HG02970 (cell line): ENCODE data around the gene PAK4.
"Not testable (repeated sequence)": the region's sequence is repeated elsewhere in the genome, so short reads cannot be mapped to it uniquely, and the experiment has no call there.

Source experiments
- ATAC-seq: cut with Tn5 transposase; IDR thresholded peaks from one replicate; pipeline ENCODE4 v1.9.1; 2021; ENCODE audit warnings: mild to moderate bottlenecking, moderate library complexity, moderate number of reproducible peaks; ENCODE audit not compliant: unreplicated experiment, low FRiP score

Gene PAK4

DNA sequence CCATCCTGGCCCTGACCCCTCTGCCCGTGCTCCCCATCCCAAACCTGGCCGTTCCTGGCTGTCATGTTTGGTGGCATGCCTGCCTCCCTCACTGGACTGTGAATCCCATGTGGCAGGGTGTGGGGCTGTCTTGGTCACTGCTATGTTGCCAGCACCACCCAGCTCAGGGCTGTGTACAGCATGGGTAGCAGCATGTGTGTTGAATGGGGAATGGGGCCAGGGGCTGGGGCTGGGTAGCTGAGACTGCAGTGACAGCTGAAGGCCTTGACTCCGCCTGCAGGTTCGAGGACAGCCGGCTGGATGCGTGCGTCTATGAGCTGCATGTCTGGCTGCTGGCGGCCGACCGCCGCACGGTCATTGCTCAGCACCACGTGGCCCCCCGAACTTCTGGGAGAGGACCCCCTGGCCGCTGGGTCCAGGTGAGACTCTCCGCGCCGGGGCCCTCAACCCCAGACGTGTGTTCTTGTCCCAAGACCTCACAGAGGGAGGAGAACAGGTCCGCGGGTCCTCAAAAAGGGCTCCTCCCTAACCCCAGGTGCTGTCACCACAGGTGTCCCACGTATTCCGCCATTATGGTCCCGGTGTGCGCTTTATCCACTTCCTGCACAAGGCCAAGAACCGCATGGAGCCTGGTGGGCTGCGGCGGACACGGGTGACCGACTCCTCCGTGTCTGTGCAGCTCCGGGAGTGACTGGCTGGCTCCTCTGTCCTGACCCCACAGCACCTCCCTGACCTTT lies 74.6 kb downstream of the PAK4 start:
- ATAC-seq = no peak

DNA sequence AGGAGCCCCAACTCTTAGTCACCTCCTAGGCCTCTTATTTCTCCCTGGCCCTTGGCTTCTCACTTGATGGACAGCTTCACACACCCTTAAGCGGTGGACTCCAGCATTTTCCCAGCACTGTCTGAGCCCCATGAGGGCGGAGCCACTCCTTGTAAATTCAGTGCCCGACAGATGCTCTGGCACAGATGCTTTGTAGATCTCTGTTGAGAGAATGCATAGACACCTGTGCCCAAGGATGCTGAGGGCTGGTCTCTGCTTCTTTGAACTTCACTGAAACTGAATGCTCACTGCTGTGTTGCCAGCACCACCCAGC lies 75.2 kb downstream of the PAK4 start:
- no peak for ATAC-seq

DNA sequence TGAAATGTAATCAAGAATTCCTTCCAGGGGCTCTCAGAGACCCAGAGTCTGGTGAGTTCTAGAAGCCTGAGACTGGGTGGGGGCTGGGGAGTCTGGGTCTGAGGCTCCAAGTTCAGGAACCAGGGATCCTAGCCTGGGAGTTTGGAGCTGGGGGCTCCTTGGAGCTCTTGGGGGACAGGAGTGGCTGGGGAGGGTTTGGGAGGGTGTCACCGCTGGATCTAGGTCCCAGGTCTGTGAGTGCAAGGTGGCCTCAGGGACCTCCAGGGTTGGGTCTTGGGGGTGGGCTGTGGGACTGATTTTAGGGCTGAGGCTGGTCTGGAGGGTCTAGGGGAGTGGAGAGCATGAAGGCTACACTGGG lies 77.4 kb downstream of the PAK4 start:
- no peak for ATAC-seq

DNA sequence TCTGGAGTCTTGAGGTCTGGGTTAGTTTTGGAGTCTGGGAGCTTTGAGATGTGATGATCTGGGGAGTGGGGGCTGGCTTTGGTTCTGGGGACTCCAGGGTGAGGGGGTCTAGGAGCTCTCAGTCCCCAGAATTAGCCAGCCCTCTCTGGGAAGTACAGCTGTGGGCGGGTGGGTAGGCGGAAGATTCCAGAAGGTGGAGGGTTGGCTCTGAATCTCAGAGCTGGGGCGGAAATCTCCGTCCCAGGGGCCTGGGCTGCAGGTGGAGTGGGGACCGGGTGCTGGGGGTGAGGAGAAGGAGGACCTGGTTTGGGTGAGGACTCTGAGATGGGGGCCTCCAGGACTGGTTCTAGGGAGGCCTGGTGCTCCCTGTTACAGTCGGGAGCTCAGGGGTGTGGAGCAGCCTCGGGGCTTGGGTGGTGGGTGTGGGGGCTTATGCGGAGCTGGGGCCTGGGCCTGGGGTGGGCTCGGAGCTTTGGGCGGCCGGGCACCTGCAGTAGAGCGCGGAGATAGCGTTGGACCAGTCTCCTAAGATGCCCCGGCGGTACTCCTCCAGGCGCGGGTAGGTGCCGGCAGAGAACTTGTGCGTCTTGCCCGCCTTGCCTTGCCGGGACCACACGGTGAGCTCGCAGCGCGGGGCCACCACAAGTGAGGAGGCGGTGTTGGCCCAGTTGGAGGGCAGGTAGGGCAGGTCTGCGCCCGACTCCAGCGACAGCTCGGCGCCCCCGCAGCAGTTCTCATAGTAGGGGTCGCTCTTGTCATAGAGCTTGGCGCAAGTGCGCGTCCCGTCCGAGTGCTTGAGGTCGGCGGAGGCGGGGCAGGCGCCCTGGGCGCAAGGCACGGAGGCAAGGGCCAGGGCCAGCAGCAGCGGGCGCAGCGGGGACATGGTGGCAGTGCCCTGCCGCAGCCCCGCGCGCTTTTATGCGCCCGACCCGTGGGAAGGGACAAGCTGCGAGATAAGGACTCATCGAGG lies 78.1 kb downstream of the PAK4 start, which contains the start of gene SYCN:
SYCN (minus strand) TSS at position 892 of the 970 bp plus-strand sequence; CDS start at position 883, 9 bp downstream.
- no peak for ATAC-seq

DNA sequence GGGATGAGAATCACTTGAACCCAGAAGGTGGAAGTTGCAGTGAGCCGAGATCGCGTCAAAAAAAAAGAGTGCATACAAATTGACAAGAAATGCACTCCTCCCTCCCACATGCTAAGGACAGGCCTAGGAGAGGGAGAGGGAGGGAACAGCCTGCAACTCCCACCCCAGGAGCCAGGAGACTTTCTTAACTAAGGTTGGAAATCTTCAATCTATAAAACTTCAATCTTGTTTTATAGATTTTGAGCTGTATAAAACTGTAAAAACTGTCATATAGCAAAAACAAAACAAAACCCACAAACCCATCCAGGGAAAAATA lies 79.8 kb downstream of the PAK4 start:
- no peak for ATAC-seq

DNA sequence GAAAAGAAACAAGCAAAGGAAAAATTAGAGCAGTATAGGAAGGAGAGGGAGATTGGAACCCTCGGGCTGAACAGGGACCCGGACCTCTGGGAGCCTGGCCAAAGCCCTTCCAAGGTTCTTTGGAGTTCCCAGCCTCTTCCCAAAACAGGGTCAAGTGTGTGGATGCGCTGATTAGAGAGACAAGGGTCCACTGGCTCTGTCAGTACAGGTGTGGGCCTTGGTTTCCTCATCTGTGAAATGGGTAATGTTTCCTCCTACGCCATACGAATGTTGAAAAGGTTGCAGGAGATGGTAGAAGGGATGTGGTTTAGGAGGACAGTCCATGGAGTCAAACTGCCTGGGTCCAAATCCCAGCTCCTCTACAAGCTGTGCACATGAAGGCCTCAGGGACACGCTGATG lies 80.5 kb downstream of the PAK4 start:
- ATAC-seq = no peak

DNA sequence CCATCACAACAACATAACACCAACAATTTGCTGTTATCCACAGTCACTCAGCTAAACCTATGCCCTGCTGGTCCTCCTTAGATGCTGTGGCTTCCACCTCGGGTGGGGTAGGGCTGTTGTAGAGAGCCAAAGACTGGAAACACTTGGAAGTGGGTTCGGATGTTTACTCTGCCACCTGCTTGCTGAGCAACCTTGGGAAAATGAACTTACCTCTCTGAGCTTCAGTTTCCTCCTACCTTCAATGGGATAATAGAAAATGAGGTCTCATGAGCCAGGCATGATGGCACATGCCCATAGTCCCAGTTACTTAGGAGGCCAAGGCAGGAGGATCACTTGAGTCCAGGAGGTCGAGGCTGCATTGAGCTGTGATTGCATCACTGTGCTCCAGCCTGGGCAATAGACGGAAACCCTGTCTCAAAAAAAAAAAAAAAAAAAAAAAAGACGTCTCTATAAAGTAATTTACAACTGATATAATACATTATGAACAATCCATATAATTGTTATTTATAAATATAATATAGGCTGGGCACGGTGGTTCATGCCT lies 81.8 kb downstream of the PAK4 start:
- ATAC-seq = no peak

DNA sequence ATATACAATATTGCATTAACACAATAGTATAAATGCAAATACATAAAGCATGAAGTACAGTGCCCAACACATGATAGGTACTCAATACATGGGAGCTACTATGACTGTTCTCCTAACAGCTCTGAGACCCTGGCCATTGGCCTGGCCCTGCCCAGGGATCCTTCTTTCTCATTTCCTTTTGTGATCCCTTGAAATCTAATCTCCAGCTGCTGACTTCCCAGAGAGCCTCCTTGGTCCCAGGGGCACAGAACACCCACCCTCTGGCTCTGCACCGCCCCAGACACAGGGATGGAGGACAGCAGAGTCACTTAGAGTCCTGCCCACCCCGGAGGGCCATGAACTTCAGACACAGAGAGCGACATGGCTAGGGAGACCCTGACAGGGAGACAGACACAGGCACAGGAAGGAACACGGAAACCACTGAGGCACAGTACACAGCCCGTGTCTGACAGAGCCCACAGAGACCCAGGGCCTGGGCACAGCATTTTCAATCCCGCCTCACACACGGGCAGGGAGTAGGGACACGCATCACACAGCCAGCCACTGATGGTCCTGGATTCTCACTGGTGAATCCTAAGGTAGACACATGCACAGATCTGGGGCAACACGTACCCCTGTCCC lies 82.7 kb downstream of the PAK4 start:
- ATAC-seq = no peak

DNA sequence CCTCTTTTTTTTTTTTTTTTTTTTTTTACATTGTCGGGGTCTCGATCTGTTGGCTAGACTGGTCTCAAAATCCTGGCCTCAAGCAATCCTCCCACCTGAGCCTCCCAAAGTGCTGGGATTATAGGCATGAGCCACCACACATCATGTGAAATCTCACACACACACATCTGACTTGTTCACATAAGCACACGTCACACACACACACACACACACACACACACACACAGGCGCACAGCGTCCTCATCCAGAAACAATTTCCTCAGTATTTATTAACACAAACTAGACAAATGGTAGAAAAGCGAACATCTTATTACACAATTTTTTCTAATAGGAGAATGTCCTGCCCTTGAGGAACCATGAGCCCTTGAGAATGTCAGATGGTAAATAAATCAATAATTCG lies 83.6 kb downstream of the PAK4 start:
- ATAC-seq = no peak

DNA sequence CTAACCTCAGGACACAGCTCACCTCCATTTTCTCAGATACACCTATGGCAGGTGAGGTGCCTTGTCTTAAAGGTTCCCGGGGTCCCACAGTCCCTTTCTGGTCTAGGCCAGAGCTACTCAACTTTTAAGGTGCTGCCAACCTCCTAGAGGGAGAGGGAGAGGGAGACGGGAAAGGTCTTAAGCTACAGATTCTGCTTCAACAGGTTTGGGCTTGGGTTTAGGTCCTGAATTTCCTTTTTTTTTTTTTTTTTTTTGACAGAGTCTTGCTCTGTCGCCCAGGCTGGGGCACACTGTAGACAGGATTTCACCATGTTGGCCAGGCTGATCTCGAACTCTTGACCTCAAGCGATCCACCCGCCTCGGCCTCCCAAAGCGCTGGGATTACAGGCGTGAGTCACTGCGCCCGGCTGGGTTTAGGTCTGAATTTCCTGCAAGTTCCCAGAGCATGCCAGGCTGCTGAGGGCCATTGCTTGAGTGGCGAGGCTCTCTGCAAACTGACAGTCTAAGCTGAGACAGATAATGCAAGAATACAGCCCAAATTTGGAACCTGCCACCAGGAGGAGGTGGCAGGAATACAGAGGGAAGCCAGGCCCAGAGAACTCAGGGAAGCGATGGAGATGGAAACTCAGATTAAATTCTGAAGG lies 86.3 kb downstream of the PAK4 start:
- no peak for ATAC-seq

DNA sequence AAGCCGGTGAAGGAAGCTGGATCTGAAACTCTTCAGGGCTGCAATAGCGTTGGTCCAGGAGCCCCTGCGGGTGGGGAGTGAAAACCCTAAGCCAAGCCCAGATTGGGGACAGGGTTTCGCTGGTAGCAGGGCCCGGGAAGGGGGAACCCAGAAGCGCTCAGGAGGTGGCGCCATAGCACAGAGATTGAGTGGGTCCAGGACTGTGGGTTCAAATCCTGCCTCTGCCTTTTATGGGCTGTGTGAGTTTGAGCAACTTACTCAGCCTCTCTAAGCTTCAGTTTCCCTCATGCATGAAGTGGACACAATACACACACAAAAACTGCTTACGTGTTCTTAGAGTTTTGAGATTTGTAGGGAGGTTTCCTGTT lies 86.8 kb downstream of the PAK4 start:
- ATAC-seq = no peak

DNA sequence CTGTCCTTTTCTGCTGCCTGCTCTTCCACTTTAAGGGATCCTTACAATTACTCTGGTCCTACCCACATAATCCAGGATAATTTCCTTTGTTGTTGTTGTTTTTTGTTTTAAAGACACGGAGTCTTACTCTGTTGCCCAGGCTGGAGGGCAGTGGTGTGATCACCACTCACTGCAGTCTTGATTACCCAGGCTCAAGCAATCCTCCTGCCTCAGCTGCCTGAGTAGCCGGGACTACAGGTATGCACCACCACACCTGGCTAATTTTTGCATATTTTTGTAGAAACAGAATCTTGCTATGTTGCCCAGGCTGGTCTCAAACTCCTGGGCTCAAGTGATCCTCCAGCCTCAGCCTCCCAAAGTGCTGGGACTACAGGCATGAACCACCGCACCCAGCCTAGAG lies 89.7 kb downstream of the PAK4 start:
- ATAC-seq = not testable (repeated sequence)

DNA sequence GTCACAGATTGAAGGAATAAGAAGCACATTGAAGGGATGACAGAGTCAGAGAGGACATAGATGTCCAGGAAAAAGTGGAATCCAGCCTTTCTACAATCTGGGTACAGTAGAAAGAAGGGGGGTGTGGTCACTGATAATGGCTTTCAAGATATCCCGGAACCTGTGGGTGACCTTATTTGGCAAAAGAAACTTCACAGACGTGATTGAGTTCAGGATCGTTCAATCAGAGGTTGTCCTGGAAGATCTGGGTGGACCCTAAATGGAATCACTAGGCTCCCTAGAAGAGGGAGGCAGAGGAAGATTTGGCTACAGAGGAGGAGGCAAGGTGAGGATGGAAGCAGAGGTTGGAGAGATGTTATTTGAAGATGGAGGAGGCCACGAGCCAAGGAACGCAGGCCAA lies 91.5 kb downstream of the PAK4 start:
- ATAC-seq = no peak

DNA sequence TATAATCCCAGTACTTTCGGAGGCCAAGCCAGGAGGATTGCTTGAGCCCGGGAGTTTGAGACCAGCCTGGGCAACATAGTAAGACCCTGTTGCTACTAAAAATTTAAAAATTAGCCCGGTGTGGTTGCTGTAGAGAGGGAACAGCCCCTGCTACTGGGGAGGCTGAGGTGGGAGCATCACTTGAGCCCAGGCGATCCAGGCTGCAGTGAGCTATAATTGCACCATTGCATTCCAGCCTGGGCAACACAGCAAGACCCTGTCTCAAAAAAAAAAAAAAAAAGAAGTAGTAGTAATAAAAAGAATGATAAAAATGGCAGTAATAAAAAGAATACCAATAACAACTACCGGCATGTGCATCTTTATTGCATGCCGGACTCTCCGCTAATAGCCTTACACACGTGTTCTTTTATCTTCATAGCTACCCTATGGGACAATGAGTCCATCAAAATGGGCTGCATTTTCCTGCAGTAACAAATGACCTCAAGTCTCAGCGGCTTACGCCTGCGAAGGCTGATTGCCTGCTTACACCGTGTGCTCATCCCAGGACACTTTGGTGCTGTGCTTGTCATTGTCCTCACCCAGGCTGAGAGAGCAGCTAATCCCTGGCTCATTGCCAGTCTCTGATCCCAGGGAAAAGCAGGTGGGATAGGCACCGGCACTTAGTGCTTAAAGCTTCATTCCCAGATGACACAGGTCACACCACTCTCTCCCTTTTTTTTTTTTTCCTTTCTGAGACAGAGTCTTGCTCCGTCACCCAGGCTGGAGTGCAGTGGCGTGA lies 92.8 kb downstream of the PAK4 start:
- ATAC-seq = no peak

DNA sequence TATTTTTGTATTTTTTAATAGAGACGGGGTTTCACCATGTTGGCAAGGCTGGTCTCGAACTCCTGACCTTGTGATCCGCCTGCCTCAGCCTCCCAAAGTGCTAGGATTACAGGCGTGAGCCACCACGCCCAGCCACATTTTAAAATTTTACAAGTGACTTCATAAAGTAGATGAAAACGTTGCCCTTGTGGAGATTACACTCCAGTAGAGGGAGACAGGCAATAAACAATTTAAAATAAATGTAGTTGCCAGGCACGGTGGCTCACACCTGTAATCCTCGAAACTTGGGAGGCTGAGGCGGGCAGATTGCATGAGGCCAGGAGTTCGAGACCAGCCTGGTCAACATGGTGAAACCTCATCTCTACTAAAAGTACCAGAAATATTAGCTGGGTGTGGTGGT lies 93.5 kb downstream of the PAK4 start:
- ATAC-seq = not testable (repeated sequence)

DNA sequence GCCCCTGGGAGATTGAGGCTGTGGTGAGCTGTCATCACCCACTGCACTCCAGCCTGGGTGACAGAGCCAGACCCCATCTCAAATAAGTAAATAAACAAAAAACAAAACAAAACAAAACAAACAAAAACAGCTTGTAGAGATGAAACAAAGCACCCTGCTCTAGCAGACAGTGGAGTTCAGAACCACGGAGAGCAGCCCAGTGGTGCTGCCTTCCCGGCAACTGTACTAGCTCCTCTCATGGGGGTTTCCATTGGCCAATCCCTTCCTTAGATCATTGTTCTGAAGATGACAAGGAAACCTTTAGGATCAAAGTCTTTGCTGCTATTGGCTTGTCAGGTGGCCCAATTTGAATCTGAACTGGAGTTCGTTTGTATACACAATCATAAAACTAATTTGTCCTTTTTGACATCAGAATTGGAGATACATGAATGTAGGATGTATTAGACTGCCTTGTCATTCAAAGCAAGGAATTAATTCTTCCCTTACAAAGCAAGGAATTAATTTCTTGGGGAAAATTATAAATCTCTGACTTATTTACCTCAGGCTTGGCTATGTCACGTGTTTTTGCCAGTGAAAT lies 98.2 kb downstream of the PAK4 start:
- no peak for ATAC-seq

DNA sequence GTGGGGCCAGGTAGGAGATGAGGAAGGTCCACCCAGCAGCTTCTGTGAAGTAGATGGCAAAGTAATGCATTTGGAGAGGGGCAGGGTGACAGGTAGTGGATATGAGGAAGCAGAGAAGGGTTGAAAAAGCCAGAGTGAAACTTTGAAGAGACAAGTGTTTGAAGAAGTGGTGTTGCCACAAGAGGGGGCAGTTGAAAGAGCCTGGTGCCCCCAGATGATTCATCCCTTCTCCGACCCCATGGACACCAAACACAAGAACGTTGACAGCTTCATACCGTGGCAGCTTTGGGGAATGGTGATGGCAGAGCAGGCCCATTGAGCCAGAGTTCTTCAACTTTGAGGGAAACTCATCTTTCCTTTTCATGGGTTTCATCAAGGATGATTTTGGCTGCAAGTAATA lies 99.3 kb downstream of the PAK4 start:
- ATAC-seq = no peak
